SJCRH30 (cell line): ENCODE measurements around the gene TEX22. TPM values are rescaled to one million over a fixed set of nuclear protein-coding genes. Genes with fewer than 3 reads are reported as not detected.
A peak's percentile ranks its signal among the peaks of the same experiment; 100 is the strongest.

Experiments
- DNase-seq, 2 experiments: peaks; one replicate each; pipeline ENCODE4 v3.0.0-alpha.2; 2015 to 2020
- H3K27ac ChIP-seq: fragments of 250-450 bp; sonication (Bioruptor Pico); 2 replicates; pipeline ENCODE4 v1.5.1; 2020; ENCODE audit warnings: mild to moderate bottlenecking, moderate library complexity
- H3K27me3 ChIP-seq: fragments of 250-450 bp; sonication (Bioruptor Pico); 2 replicates; pipeline ENCODE4 v1.5.1; 2020; ENCODE audit warnings: mild to moderate bottlenecking, moderate library complexity
- H3K36me3 ChIP-seq: fragments of 250-450 bp; sonication (Bioruptor Pico); 2 replicates; pipeline ENCODE4 v1.5.1; 2020; ENCODE audit warnings: mild to moderate bottlenecking, moderate library complexity
- H3K4me1 ChIP-seq: fragments of 250-450 bp; sonication (Bioruptor Pico); 2 replicates; pipeline ENCODE4 v1.5.1; 2020; ENCODE audit warnings: mild to moderate bottlenecking, moderate library complexity
- H3K4me3 ChIP-seq: fragments of 250-450 bp; sonication (Bioruptor Pico); 2 replicates; pipeline ENCODE4 v1.5.1; 2020; ENCODE audit warnings: mild to moderate bottlenecking, moderate library complexity
- H3K9me3 ChIP-seq: fragments of 250-450 bp; sonication (Bioruptor Pico); replicated peaks from 2 replicates; pipeline ENCODE4 v1.5.1; 2020; ENCODE audit warnings: mild to moderate bottlenecking, moderate library complexity
- total RNA-seq: library from RNA; depleted of rRNA; stranded (reverse); fragments of >200 nt; shearing (Covaris generic); gene quantifications from 2 replicates; pipeline ENCODE4 v1.2.3, GENCODE V29; 2014

TEX22 gene
- total RNA-seq, 1 experiment from 2014 or later = 0.06 TPM

- H3K36me3 ChIP-seq = peaks cover 13% of the 10 kb centered on the region
- H3K27ac ChIP-seq = no peak overlapping the region
- no peak for DNase-seq
- H3K4me3 ChIP-seq = no peak overlapping the region
- peaks cover 13% of the 10 kb centered on the region for H3K4me1 ChIP-seq
- no peaks in the 10 kb centered on the region for H3K27me3 ChIP-seq
- H3K9me3 ChIP-seq = 0 out of 2 replicates have a peak, but pooled peaks cover 5% of the 10 kb centered on the region
Measured at GRCh38 chr14:105395538-105395854, 2.8 kb upstream of the TEX22 start.

GRCh38 chr14:105397350-105397931 is 897 bp upstream of the TEX22 start:
- Histone ChIP-seq H3K27ac (peak overlapping the region; percentile 81; the same call in 1 of the 2 replicates), H3K4me3 (peak overlapping the region; percentile 69; the same call in 1 of the 2 replicates), H3K4me1 (peaks cover 13% of the 10 kb centered on the region), H3K36me3 (peaks cover 20% of the 10 kb centered on the region), H3K9me3 (0 out of 2 replicates have a peak, but pooled peaks cover 10% of the 10 kb centered on the region), H3K27me3 (no peaks in the 10 kb centered on the region)
- no peak for DNase-seq

GRCh38 chr14:105398726-105399465 is 558 bp downstream of the TEX22 start:
- DNase-seq = peak; percentile 30 to 74
- Histone ChIP-seq H3K36me3 (peaks cover 20% of the 10 kb centered on the region), H3K9me3 (peaks cover 14% of the 10 kb centered on the region; the same call in 1 of the 2 replicates), H3K27me3 (no peaks in the 10 kb centered on the region), H3K27ac (peak overlapping the region; percentile 81), H3K4me1 (peaks cover 13% of the 10 kb centered on the region), H3K4me3 (peak overlapping the region; percentile 69)

GRCh38 chr14:105399466-105399775 is 1.1 kb downstream of the TEX22 start:
- H3K27me3 ChIP-seq = no peaks in the 10 kb centered on the region
- H3K36me3 ChIP-seq = peaks cover 20% of the 10 kb centered on the region
- peak overlapping the region; percentile 69 for H3K4me3 ChIP-seq
- H3K4me1 ChIP-seq = peaks cover 13% of the 10 kb centered on the region
- H3K9me3 ChIP-seq = peaks cover 14% of the 10 kb centered on the region; the same call in 1 of the 2 replicates
- H3K27ac ChIP-seq = no peak overlapping the region; the same call in 1 of the 2 replicates
- DNase-seq = no peak

GRCh38 chr14:105400016-105400415 is 1.7 kb downstream of the TEX22 start:
- Histone ChIP-seq H3K27ac (no peak overlapping the region), H3K27me3 (no peaks in the 10 kb centered on the region), H3K9me3 (peaks cover 14% of the 10 kb centered on the region; the same call in 1 of the 2 replicates), H3K4me1 (peaks cover 13% of the 10 kb centered on the region), H3K4me3 (no peak overlapping the region), H3K36me3 (peaks cover 20% of the 10 kb centered on the region)
- DNase-seq = no peak

GRCh38 chr14:105401699-105402098 is 3.4 kb downstream of the TEX22 start:
- no peak overlapping the region for H3K27ac ChIP-seq
- no peak overlapping the region for H3K4me3 ChIP-seq
- DNase-seq = no peak
- H3K4me1 ChIP-seq = peaks cover 9% of the 10 kb centered on the region
- peaks cover 20% of the 10 kb centered on the region for H3K36me3 ChIP-seq
- peaks cover 14% of the 10 kb centered on the region; the same call in 1 of the 2 replicates for H3K9me3 ChIP-seq
- H3K27me3 ChIP-seq = no peaks in the 10 kb centered on the region; the same call in none of the 2 replicates

GRCh38 chr14:105408592-105408991 is 10.3 kb downstream of the TEX22 start:
- Histone ChIP-seq H3K27me3 (peaks cover 15% of the 10 kb centered on the region), H3K4me3 (no peak overlapping the region), H3K9me3 (no peaks in the 10 kb centered on the region), H3K36me3 (no peaks in the 10 kb centered on the region), H3K4me1 (peaks cover 2% of the 10 kb centered on the region; the same call in 1 of the 2 replicates), H3K27ac (no peak overlapping the region)
- DNase-seq = no peak

GRCh38 chr14:105409364-105409763 is 11.0 kb downstream of the TEX22 start:
- Histone ChIP-seq H3K36me3 (no peaks in the 10 kb centered on the region), H3K27me3 (peaks cover 15% of the 10 kb centered on the region), H3K4me3 (no peak overlapping the region), H3K4me1 (peaks cover 2% of the 10 kb centered on the region; the same call in 1 of the 2 replicates), H3K9me3 (no peaks in the 10 kb centered on the region), H3K27ac (no peak overlapping the region)
- no peak for DNase-seq

- DNase-seq = no peak
- Histone ChIP-seq H3K27me3 (peaks cover 15% of the 10 kb centered on the region), H3K9me3 (no peaks in the 10 kb centered on the region), H3K4me3 (peak overlapping the region; percentile 52; the same call in 1 of the 2 replicates), H3K27ac (no peak overlapping the region), H3K4me1 (peaks cover 2% of the 10 kb centered on the region; the same call in 1 of the 2 replicates), H3K36me3 (no peaks in the 10 kb centered on the region)
Measured at GRCh38 chr14:105410642-105411016, 12.3 kb downstream of the TEX22 start.

- DNase-seq = peak in 1 of 2 experiments; percentile 55
- no peak overlapping the region for H3K27ac ChIP-seq
- H3K4me3 ChIP-seq = peak overlapping the region; percentile 52
Measured at GRCh38 chr14:105411017-105411941, 12.9 kb downstream of the TEX22 start.

GRCh38 chr14:105411985-105412770 is 13.8 kb downstream of the TEX22 start:
- Histone ChIP-seq H3K27me3 (peaks cover 15% of the 10 kb centered on the region; the same call in 1 of the 2 replicates), H3K36me3 (no peaks in the 10 kb centered on the region), H3K4me3 (no peak overlapping the region), H3K9me3 (no peaks in the 10 kb centered on the region), H3K27ac (no peak overlapping the region), H3K4me1 (peaks cover 2% of the 10 kb centered on the region; the same call in 1 of the 2 replicates)
- DNase-seq = no peak

More at GRCh38 chr14:105411017-105411941, 12.9 kb downstream of the TEX22 start:
- Histone ChIP-seq H3K9me3 (no peaks in the 10 kb centered on the region), H3K36me3 (no peaks in the 10 kb centered on the region), H3K27me3 (peaks cover 15% of the 10 kb centered on the region; the same call in 1 of the 2 replicates), H3K4me1 (peaks cover 2% of the 10 kb centered on the region; the same call in 1 of the 2 replicates)

- Histone ChIP-seq H3K9me3 (no peaks in the 10 kb centered on the region), H3K4me3 (no peak overlapping the region), H3K27me3 (peaks cover 15% of the 10 kb centered on the region; the same call in 1 of the 2 replicates), H3K27ac (no peak overlapping the region), H3K36me3 (no peaks in the 10 kb centered on the region), H3K4me1 (peaks cover 2% of the 10 kb centered on the region; the same call in 1 of the 2 replicates)
- no peak for DNase-seq
Measured at GRCh38 chr14:105412771-105413543, 14.6 kb downstream of the TEX22 start.

GRCh38 chr14:105413544-105413886 is 15.2 kb downstream of the TEX22 start:
- Histone ChIP-seq H3K27me3 (peaks cover 15% of the 10 kb centered on the region; the same call in 1 of the 2 replicates), H3K36me3 (no peaks in the 10 kb centered on the region), H3K4me3 (no peak overlapping the region), H3K4me1 (peaks cover 3% of the 10 kb centered on the region), H3K9me3 (no peaks in the 10 kb centered on the region), H3K27ac (no peak overlapping the region)
- no peak for DNase-seq
